ENCODE results near the gene CKM.

DNA sequence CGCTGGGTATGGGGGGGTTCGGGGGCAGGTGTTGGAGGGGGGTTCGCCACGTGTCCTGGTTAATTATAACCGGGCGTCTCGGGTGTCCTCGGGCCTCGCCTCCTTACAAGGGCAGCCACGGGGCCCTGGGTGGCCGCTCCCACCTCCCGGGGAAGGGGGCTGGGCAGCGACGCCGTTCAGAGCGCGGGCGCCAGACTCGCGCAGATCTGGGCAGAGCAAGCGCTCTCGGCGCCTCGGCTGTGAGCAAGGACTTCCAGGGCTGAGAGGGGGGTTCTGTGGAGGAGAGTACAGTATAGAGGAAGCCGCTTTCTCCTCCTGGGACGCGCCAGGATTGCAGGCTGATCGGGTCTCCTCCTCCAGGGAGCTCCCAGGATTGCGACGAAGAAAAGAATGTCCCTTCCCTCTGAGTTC is 1.0 kb upstream of the CKM start:
- TF ChIP-seq ZFX (IDR thresholded peaks at IDR 0.05; ENCODE audit: borderline replicate concordance) = no peak
- TF ChIP-seq, protein P1, sequence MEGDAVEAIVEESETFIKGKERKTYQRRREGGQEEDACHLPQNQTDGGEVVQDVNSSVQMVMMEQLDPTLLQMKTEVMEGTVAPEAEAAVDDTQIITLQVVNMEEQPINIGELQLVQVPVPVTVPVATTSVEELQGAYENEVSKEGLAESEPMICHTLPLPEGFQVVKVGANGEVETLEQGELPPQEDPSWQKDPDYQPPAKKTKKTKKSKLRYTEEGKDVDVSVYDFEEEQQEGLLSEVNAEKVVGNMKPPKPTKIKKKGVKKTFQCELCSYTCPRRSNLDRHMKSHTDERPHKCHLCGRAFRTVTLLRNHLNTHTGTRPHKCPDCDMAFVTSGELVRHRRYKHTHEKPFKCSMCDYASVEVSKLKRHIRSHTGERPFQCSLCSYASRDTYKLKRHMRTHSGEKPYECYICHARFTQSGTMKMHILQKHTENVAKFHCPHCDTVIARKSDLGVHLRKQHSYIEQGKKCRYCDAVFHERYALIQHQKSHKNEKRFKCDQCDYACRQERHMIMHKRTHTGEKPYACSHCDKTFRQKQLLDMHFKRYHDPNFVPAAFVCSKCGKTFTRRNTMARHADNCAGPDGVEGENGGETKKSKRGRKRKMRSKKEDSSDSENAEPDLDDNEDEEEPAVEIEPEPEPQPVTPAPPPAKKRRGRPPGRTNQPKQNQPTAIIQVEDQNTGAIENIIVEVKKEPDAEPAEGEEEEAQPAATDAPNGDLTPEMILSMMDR (IDR thresholded peaks at IDR 0.05) = no peak
